Muscle of leg (tissue), 11 donors: Measurements from ENCODE around the gene RADIL. TPM values are rescaled to one million over a fixed set of nuclear protein-coding genes. Genes with fewer than 3 reads are reported as not detected.
A peak's percentile ranks its signal among the peaks of the same experiment; 100 is the strongest.

ENCODE experiments used
- DNase-seq: peaks from one replicate; pipeline ENCODE4 v3.0.0; 2013
- H3K27ac ChIP-seq: one replicate; pipeline ENCODE4 v1.5.1; 2013; ENCODE audit warnings: mild to moderate bottlenecking, low read length, control low read depth
- H3K27me3 ChIP-seq: one replicate; pipeline ENCODE4 v1.6.1; 2013; ENCODE audit warnings: low read length; ENCODE audit not compliant: control insufficient read depth, insufficient read depth
- H3K36me3 ChIP-seq: one replicate; pipeline ENCODE4 v1.6.1; 2013; ENCODE audit warnings: low read length; ENCODE audit not compliant: control insufficient read depth, insufficient read depth
- H3K4me1 ChIP-seq: one replicate; pipeline ENCODE4 v1.6.1; 2013; ENCODE audit warnings: low read length; ENCODE audit not compliant: control insufficient read depth, insufficient read depth
- H3K4me3 ChIP-seq: one replicate; pipeline ENCODE4 v1.5.1; 2013; ENCODE audit warnings: low read length, control low read depth
- H3K9me3 ChIP-seq: replicated peaks from 2 replicates; pipeline ENCODE4 v1.6.1; 2013; ENCODE audit warnings: low read depth, low read length; ENCODE audit not compliant: control insufficient read depth
- WGBS: methylation state at CpG from one replicate; pipeline ENCODE4 v1.1.5; 2013; ENCODE audit warnings: missing lambda C conversion rate; ENCODE audit not compliant: insufficient coverage; 5-methylcytosine and 5-hydroxymethylcytosine counted together
- polyA plus RNA-seq, 8 donors: library from polyadenylated mRNA; unstranded; fragments of 120-200 nt; gene quantifications; one replicate each; pipeline versions ENCODE4 v1.2.1 to v1.2.3, GENCODE V29; 2013; ENCODE audit warnings: inconsistent platforms in 1 of 8, low replicate concordance in 1 of 8; ENCODE audit not compliant: insufficient read length in 8 of 8, insufficient read depth in 1 of 8
- total RNA-seq: library from RNA; stranded (reverse); fragments of 120-200 nt; gene quantifications from one replicate; pipeline ENCODE4 v1.2.4, GENCODE V29; 2013

Gene RADIL
- total and polyA plus RNA-seq, 9 donors: 3.0 to 5.3 (median 3.6) TPM

DNA sequence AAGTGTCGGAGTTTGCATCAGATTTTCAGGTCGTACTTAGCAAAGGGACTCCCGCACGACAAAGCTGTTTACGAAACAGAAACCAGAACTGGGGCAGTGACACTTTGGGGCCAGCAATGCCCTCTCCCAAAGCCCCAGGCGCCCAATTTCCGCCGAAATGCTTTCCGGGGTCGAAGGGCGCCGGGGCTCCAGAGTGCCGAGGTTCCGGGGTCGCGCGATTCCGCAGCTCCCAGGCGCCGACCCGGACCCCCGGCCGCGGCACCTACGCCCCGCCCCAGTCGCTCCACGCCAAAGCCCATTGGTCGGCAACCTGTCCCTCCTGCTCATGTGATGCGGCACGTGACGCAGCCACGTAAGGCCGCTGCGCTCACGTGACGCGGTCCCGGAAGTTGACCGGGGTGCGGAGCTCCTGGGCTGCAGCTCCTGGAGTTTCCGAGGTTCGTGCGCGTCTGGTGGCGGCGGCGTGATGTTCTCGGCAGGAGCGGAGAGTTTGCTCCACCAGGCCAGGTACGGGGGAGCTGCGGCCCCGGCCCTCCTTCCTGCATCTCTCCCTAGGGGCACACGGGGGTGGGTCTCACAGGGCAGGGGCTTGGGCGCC lies 108.2 kb downstream of the RADIL start, which contains the start of gene AP5Z1:
AP5Z1 (plus strand) TSS at position 374 of the 598 bp plus-strand sequence; CDS start at position 467, 93 bp downstream.
- H3K4me1 ChIP-seq: peaks cover 17% of the 10 kb centered on the region
- H3K4me3 ChIP-seq: peak within 1 kb of the TSS; percentile 100
- H3K36me3 ChIP-seq: peaks cover 8% of the 10 kb centered on the region
- WGBS: under 1% methylated on average over 53 of the region's 55 CpGs
- no peaks in the 10 kb centered on the region for H3K9me3 ChIP-seq
- no peaks in the 10 kb centered on the region for H3K27me3 ChIP-seq
- peak within 1 kb of the TSS; percentile 94 for H3K27ac ChIP-seq
- DNase-seq: peak; percentile 98

DNA sequence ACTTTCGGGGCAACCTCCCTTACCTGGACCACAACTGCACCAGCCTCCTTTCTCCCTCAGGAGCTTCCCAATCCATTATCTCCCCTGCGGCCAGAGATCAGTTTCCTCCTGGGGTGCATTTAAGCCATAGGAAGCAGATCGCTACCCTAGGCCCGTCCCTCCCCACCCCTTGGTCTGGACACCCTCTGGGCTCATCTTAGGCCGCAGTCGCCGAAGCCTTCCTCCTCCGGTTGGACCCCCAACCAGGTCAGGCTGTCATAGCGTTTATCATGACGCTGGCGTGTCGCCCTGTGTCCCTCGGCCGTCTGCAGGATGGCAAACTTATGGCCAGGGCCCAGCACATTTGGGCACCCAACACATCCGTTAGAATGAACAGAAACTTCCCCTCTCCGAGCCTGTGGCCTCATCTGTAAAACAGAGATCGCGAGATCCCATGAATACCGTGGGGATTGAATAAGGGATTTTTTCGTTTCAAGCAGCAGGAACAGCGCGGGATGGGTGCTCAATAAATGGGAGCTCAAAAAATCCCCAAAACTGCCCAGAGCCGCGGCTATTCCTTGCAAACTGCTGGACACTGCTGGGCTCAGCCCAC lies 108.8 kb downstream of the RADIL start:
- DNase-seq: peak; percentile 88

DNA sequence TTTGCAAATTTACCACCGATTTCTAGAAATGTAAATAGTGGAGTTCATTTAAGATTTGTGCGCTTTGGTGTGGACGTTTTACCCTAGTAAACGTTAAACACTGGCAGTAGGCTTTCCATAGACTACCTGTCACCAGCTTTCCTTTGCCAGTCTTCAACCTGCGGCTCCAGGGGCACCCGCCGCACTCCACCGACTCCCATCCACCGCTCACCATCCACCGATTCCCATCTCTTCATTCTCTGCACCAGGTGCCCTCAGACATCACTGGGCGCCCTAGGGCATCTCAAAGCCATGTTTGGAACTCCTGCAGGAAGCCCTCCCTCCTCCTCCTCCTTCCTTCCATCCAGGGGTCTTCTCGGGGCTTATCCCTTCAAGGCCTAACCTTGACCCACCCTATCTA lies 109.5 kb downstream of the RADIL start:
- Histone ChIP-seq H3K27me3 (no peaks in the 10 kb centered on the region), H3K4me3 (no peak overlapping the region), H3K27ac (no peak overlapping the region), H3K9me3 (no peaks in the 10 kb centered on the region), H3K4me1 (peaks cover 17% of the 10 kb centered on the region), H3K36me3 (peaks cover 8% of the 10 kb centered on the region)
- WGBS: 93% methylated on average over 11 of the region's 12 CpGs
- DNase-seq: no peak

More for the DNA sequence above, 108.8 kb downstream of the RADIL start:
- Histone ChIP-seq H3K36me3 (peaks cover 8% of the 10 kb centered on the region), H3K9me3 (no peaks in the 10 kb centered on the region), H3K27ac (peak overlapping the region; percentile 94), H3K27me3 (no peaks in the 10 kb centered on the region), H3K4me3 (peak overlapping the region; percentile 100), H3K4me1 (peaks cover 17% of the 10 kb centered on the region)
- 18% methylated on average over 15 of the region's 24 CpGs for WGBS

DNA sequence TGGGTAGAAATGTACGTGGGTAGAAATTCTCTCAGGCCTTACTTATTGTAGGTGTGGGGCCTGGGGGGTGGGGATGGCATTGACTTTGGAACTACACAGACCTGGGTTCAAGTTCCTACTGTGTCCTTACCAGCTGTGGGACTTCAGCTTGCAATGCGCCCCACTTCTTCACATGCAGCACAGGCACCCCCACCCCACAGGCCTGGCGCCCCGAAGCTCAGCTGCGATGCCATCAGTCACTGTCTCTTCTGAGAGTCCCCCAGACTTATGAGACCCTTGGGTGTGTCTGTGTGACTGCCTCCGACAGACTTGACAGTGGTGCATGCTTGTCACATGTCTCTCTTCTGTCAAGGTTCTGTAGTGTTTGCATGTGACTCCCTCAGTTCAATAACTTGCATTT lies 111.2 kb downstream of the RADIL start:
- no peak overlapping the region for H3K4me3 ChIP-seq
- no peak for DNase-seq
- peaks cover 13% of the 10 kb centered on the region for H3K36me3 ChIP-seq
- H3K4me1 ChIP-seq: peaks cover 23% of the 10 kb centered on the region
- H3K9me3 ChIP-seq: no peaks in the 10 kb centered on the region
- WGBS: 93% methylated on average over 3 of the region's 6 CpGs
- no peaks in the 10 kb centered on the region for H3K27me3 ChIP-seq
- H3K27ac ChIP-seq: no peak overlapping the region

DNA sequence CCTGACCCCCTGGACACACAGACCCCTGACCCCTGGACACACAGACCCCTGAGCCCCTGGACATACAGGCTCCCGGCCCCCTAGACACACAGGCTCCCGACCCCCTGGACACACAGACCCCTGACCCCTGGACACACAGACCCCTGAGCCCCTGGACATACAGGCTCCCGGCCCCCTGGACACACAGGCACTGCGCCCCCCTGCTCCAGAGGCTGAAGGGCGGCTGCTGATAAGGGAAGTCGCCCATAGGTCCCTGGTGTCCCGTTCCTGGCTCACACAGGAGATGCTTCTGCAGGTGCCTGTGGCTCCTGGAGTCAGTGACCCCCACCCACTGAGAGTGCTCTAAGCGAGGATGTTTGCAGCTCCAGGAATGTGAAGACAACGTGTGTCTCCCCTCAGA lies 111.8 kb downstream of the RADIL start:
- no peak overlapping the region for H3K27ac ChIP-seq
- 84% methylated on average over 7 of the region's 9 CpGs for WGBS
- DNase-seq: no peak
- no peaks in the 10 kb centered on the region for H3K27me3 ChIP-seq
- no peak overlapping the region for H3K4me3 ChIP-seq
- peaks cover 16% of the 10 kb centered on the region for H3K36me3 ChIP-seq
- H3K9me3 ChIP-seq: no peaks in the 10 kb centered on the region
- peaks cover 23% of the 10 kb centered on the region for H3K4me1 ChIP-seq

DNA sequence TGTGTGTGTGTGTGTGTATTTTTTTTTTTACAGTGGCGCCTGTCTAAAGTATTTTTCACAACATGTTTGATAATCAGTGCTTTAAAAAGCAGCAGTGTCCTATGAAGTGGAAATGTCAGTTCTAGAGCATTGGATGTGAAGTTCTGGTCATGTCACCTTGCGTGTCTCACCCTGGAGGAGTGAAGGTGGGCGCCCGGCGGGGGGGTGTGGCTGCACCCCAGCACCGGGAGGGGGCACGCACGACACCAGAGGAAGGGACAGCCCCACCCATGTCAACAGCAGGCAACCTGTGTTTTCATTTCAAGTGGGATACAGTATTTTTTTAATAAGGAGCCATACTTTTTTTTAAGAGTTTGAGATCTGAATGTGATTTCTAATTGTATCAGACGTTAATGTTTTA lies 112.6 kb downstream of the RADIL start:
- DNase-seq: no peak
- Histone ChIP-seq H3K9me3 (no peaks in the 10 kb centered on the region), H3K4me3 (no peak overlapping the region), H3K4me1 (peaks cover 15% of the 10 kb centered on the region), H3K27me3 (no peaks in the 10 kb centered on the region), H3K36me3 (peaks cover 16% of the 10 kb centered on the region), H3K27ac (no peak overlapping the region)
- 80% methylated on average over 1 of the region's 9 CpGs for WGBS

DNA sequence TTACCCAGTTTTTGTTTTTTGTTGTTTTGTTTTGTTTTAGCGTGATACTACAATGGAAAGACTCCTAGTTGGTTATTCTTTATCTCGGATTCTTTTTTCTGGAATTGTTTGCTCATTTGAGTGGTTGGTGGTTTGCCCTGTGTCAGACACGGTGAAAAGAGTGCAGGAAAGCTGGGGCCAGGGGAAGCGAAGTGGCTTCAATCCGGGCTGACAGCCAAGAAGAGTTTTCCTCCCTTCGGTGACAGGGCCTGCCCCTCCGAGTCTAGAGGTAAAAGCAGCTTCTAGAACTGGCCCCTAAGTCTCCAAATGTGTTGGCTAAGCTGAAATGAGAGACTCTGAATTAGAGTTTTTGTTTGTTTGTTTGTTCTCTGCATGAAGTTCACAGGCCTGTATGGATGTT lies 113.8 kb downstream of the RADIL start:
- peaks cover 23% of the 10 kb centered on the region for H3K36me3 ChIP-seq
- WGBS: 48% methylated on average over 7 of the region's 7 CpGs
- H3K27me3 ChIP-seq: no peaks in the 10 kb centered on the region
- no peaks in the 10 kb centered on the region for H3K9me3 ChIP-seq
- H3K27ac ChIP-seq: no peak overlapping the region
- DNase-seq: no peak
- H3K4me3 ChIP-seq: no peak overlapping the region
- H3K4me1 ChIP-seq: peaks cover 13% of the 10 kb centered on the region

DNA sequence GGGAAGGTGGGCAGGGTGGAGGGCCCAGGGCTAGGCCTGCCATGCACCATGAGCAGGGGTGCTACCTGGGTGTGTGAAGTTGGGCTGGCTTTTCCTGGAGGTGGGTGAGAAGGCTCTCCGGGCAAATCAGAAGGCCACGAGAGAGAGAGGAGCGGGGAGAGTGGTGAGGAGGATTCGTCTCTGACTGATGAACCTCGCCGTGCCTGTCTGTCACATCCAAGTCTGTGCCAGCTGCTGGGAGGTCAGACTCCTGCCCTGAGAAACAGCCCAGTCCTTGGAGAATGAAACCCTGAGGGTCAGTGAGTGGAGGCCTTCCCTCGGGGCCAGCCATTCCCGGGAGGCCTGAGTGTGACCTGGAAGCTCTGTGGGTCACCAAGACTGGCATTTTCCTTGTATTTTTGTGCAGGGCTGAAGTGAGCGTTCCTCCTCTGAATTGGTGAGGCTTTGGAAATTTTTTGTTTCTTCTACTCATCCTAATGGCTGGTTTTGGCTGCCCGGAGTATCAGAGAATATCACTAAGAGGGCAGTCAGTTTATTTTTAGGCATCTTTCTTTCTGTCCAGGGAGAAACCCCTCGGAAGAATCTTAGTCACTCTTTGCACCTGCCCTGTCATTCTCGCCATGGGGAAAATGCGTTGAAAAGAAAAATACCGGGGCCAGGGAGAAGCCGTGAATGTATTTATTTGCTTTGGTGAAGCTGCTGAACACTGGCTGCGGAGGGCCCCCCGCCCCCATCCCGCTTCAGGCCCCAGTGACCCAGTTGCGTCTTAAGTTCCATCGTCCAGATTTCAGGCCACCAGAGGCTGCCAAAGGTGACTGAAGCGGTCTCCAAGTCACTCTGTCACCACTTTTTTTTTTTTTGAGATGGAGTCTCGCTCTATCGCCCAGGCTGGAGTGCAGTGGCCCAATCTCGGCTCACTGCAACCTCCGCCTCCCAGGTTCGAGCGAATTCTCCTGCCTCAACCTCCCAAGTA lies 114.6 kb downstream of the RADIL start:
- H3K9me3 ChIP-seq: no peaks in the 10 kb centered on the region
- no peak for DNase-seq
- peak overlapping the region; percentile 31 for H3K27ac ChIP-seq

DNA sequence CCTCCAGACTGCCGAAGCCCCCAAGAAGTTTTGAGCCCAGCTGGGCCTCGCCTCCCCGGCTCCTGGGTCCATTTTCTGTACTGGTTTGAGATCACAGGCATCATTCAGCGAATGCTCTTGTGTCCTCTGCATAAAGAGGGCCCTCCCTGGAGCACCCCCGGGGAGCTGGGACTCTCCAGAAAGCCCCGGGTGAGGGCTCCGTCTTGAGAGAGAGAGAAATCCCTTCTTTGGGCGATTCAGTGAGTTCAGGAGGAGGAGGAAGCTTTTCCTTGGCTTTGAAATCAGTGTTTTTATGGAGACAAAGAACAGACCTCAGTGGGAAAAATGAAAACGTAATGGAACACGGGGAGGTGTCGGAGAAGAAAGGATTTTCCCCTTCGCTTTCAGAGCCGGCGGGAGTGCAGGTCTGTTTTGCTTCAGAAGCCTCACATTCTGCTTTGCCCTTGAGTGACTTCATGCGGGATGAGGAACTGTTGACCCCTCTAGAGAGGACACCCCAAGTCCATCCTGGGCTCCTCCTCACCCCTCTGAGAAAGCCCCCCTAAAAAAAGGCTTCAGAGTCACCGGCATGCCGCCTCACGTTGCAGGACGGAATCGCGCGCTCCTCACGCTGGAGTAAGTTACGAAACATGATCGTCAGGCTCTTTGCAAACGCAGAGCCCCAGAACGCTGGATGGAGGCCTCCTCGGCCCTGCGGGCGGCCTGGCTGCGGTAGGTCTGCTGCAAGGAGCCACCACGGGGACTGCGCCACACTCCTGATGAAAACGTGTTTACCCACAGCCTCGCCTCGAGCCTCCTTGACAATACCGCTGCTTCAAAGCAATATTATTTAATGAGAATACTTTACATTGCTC lies 116.6 kb downstream of the RADIL start:
- H3K4me1 ChIP-seq: peaks cover 7% of the 10 kb centered on the region
- DNase-seq: peak; percentile 47
- 75% methylated on average over 25 of the region's 37 CpGs for WGBS
- H3K27me3 ChIP-seq: no peaks in the 10 kb centered on the region
- peak overlapping the region; percentile 47 for H3K27ac ChIP-seq
- no peak overlapping the region for H3K4me3 ChIP-seq
- peaks cover 44% of the 10 kb centered on the region for H3K36me3 ChIP-seq
- no peaks in the 10 kb centered on the region for H3K9me3 ChIP-seq

More for the DNA sequence above, 114.6 kb downstream of the RADIL start:
- Histone ChIP-seq H3K4me3 (no peak overlapping the region), H3K4me1 (peaks cover 7% of the 10 kb centered on the region), H3K36me3 (peaks cover 31% of the 10 kb centered on the region), H3K27me3 (no peaks in the 10 kb centered on the region)
- WGBS: 86% methylated on average over 18 of the region's 27 CpGs
